Fibroblast of skin of left quadriceps (primary cell): Measurements from ENCODE around the gene DLG2.
"Not testable (repeated sequence)": the region's sequence is repeated elsewhere in the genome, so short reads cannot be mapped to it uniquely, and the experiment has no call there.

Experiments used
- DNase-seq, 2 experiments: peaks; one replicate each; pipeline ENCODE4 v3.0.0-alpha.2; 2013; ENCODE audit warnings: low read depth in 2 of 2

Gene DLG2

GRCh38 chr11:83801799-83802198 is 1825.3 kb downstream of the DLG2 start:
- no peak for DNase-seq

- peak in 1 of 2 experiments; percentile 2 for DNase-seq
Measured at GRCh38 chr11:83793310-83793709, 1833.8 kb downstream of the DLG2 start.

- DNase-seq = no peak
Measured at GRCh38 chr11:83791557-83791956, 1835.6 kb downstream of the DLG2 start.

- no peak for DNase-seq
Measured at GRCh38 chr11:83785942-83786341, 1841.2 kb downstream of the DLG2 start.

- DNase-seq = no peak
Measured at GRCh38 chr11:83784419-83784818, 1842.7 kb downstream of the DLG2 start.

GRCh38 chr11:83782329-83782728 is 1844.8 kb downstream of the DLG2 start:
- DNase-seq = no peak

GRCh38 chr11:83779876-83780275 is 1847.3 kb downstream of the DLG2 start:
- no peak for DNase-seq

- DNase-seq = no peak
Measured at GRCh38 chr11:83778596-83778995, 1848.5 kb downstream of the DLG2 start.

- DNase-seq = peak; percentile 3 to 4
Measured at GRCh38 chr11:83773950-83774880, 1852.9 kb downstream of the DLG2 start.

- DNase-seq = no peak
Measured at GRCh38 chr11:83768489-83768888, 1858.7 kb downstream of the DLG2 start.

- no peak for DNase-seq
Measured at GRCh38 chr11:83766932-83767331, 1860.2 kb downstream of the DLG2 start.

GRCh38 chr11:83764643-83765042 is 1862.5 kb downstream of the DLG2 start:
- DNase-seq = no peak

GRCh38 chr11:83760932-83761331 is 1866.2 kb downstream of the DLG2 start:
- DNase-seq = no peak

GRCh38 chr11:83759148-83759547 is 1868.0 kb downstream of the DLG2 start:
- no peak for DNase-seq

- no peak for DNase-seq
Measured at GRCh38 chr11:83751041-83751440, 1876.1 kb downstream of the DLG2 start.

- no peak for DNase-seq
Measured at GRCh38 chr11:83746921-83747585, 1880.1 kb downstream of the DLG2 start.

GRCh38 chr11:83744620-83745192 is 1882.4 kb downstream of the DLG2 start:
- DNase-seq = no peak

GRCh38 chr11:83736684-83737083 is 1890.5 kb downstream of the DLG2 start:
- DNase-seq = no peak

- DNase-seq = no peak
Measured at GRCh38 chr11:83734120-83734519, 1893.0 kb downstream of the DLG2 start.

- DNase-seq = not testable (repeated sequence)
Measured at GRCh38 chr11:83731288-83731687, 1895.9 kb downstream of the DLG2 start.

GRCh38 chr11:83728281-83728680 is 1898.9 kb downstream of the DLG2 start:
- no peak for DNase-seq

- no peak for DNase-seq
Measured at GRCh38 chr11:83727251-83727650, 1899.9 kb downstream of the DLG2 start.

GRCh38 chr11:83726316-83726715 is 1900.8 kb downstream of the DLG2 start:
- DNase-seq = no peak
